Neuronal stem cell (in vitro differentiated cells): ENCODE measurements around the gene NOP53.

Source experiments
- DNase-seq: peaks from one replicate; pipeline ENCODE4 v3.0.0-alpha.2; 2013; ENCODE audit warnings: low spot score
- H2AFZ ChIP-seq: one replicate; pipeline ENCODE4 v1.6.1; 2013; ENCODE audit warnings: mild to moderate bottlenecking, low read length, inconsistent platforms
- H2AK5ac ChIP-seq: 2 replicates; pipeline ENCODE4 v1.6.1; 2013; ENCODE audit warnings: low read depth, mild to moderate bottlenecking, inconsistent platforms, low read length, moderate library complexity, mixed read lengths
- H2BK120ac ChIP-seq: 2 replicates; pipeline ENCODE4 v1.6.1; 2013; ENCODE audit warnings: low read depth, mild to moderate bottlenecking, inconsistent platforms, low read length, moderate library complexity, mixed read lengths
- H2BK12ac ChIP-seq: one replicate; pipeline ENCODE4 v1.6.1; 2013; ENCODE audit warnings: low read length, inconsistent platforms
- H2BK15ac ChIP-seq: 2 replicates; pipeline ENCODE4 v1.6.1; 2013; ENCODE audit warnings: mild to moderate bottlenecking, low read length, inconsistent platforms, mixed read lengths
- H2BK5ac ChIP-seq: one replicate; pipeline ENCODE4 v1.6.1; 2013; ENCODE audit warnings: inconsistent platforms, mild to moderate bottlenecking, low read length, moderate library complexity
- H3K14ac ChIP-seq: one replicate; pipeline ENCODE4 v1.6.1; 2013; ENCODE audit warnings: low read length, inconsistent platforms
- H3K18ac ChIP-seq: 2 replicates; pipeline ENCODE4 v1.6.1; 2013; ENCODE audit warnings: low read length, inconsistent platforms
- H3K23ac ChIP-seq: 2 replicates; pipeline ENCODE4 v1.6.1; 2013; ENCODE audit warnings: low read depth, mild to moderate bottlenecking, mixed read lengths, low read length, inconsistent platforms; ENCODE audit not compliant: poor library complexity
- H3K27ac ChIP-seq: replicated peaks from 3 replicates; pipeline ENCODE4 v1.5.1; 2013; ENCODE audit warnings: low read length, inconsistent platforms
- H3K27me3 ChIP-seq, 3 experiments: 2 replicates each; pipeline ENCODE4 v1.6.1; 2013; ENCODE audit warnings: low read length in 3 of 3, mild to moderate bottlenecking in 2 of 3, inconsistent platforms in 1 of 3, low read depth in 1 of 3, mixed read lengths in 1 of 3, moderate library complexity in 1 of 3; ENCODE audit not compliant: control insufficient read depth in 3 of 3, insufficient read depth in 3 of 3
- H3K36me3 ChIP-seq, 2 donors: replicated peaks in 1 of 2; 2 replicates each; pipeline ENCODE4 v1.6.1; 2013; ENCODE audit warnings: low read length in 2 of 2; ENCODE audit not compliant: control insufficient read depth in 2 of 2, insufficient read depth in 2 of 2
- H3K4ac ChIP-seq: 2 replicates; pipeline ENCODE4 v1.6.1; 2013; ENCODE audit warnings: inconsistent platforms, mild to moderate bottlenecking, low read length, moderate library complexity
- H3K4me1 ChIP-seq, 2 donors: 1 replicate in 1 of 2; 2 replicates in 1 of 2; pipeline ENCODE4 v1.6.1; 2013; ENCODE audit warnings: low read length in 2 of 2, low read depth in 1 of 2; ENCODE audit not compliant: control insufficient read depth in 2 of 2, insufficient read depth in 1 of 2
- H3K4me2 ChIP-seq: one replicate; pipeline ENCODE4 v1.6.1; 2013; ENCODE audit warnings: mild to moderate bottlenecking, low read length, inconsistent platforms; ENCODE audit not compliant: insufficient read depth, poor library complexity, severe bottlenecking
- H3K4me3 ChIP-seq, 2 donors: 2 replicates each; pipeline ENCODE4 v1.5.1; 2013; ENCODE audit warnings: low read length in 2 of 2, mild to moderate bottlenecking in 2 of 2, inconsistent platforms in 1 of 2, moderate library complexity in 1 of 2
- H3K79me1 ChIP-seq: one replicate; pipeline ENCODE4 v1.6.1; 2013; ENCODE audit warnings: low read depth, mild to moderate bottlenecking, inconsistent platforms, low read length, moderate library complexity
- H3K9ac ChIP-seq: one replicate; pipeline ENCODE4 v1.6.1; 2013; ENCODE audit warnings: mild to moderate bottlenecking, low read depth, low read length, inconsistent platforms; ENCODE audit not compliant: poor library complexity
- H3K9me3 ChIP-seq, 2 donors: replicated peaks in 1 of 2; 2 replicates each; pipeline versions ENCODE3 to v1.6.1; 2013; ENCODE audit warnings: low read length in 2 of 2, mild to moderate bottlenecking in 2 of 2, inconsistent platforms in 1 of 2, low read depth in 1 of 2, mixed read lengths in 1 of 2, moderate library complexity in 1 of 2; ENCODE audit not compliant: control insufficient read depth in 2 of 2, insufficient read depth in 1 of 2
- H4K8ac ChIP-seq: one replicate; pipeline ENCODE4 v1.6.1; 2013; ENCODE audit warnings: low read depth, mild to moderate bottlenecking, inconsistent platforms, low read length, moderate library complexity
- H4K91ac ChIP-seq: one replicate; pipeline ENCODE4 v1.6.1; 2013; ENCODE audit warnings: low read length, low read depth, mild to moderate bottlenecking, inconsistent platforms; ENCODE audit not compliant: poor library complexity
- WGBS, 2 donors: extraction: QIAGEN DNeasy Blood & Tissue Kit; methylation state at CpG; one replicate each; pipeline ENCODE4 v1.1.7; 2013; ENCODE audit warnings: missing lambda C conversion rate in 2 of 2, mixed read lengths in 1 of 2; ENCODE audit not compliant: insufficient read length in 2 of 2, insufficient replicate concordance in 1 of 2; ENCODE audit errors: extremely low coverage in 2 of 2; 5-methylcytosine and 5-hydroxymethylcytosine counted together

NOP53 gene

DNA sequence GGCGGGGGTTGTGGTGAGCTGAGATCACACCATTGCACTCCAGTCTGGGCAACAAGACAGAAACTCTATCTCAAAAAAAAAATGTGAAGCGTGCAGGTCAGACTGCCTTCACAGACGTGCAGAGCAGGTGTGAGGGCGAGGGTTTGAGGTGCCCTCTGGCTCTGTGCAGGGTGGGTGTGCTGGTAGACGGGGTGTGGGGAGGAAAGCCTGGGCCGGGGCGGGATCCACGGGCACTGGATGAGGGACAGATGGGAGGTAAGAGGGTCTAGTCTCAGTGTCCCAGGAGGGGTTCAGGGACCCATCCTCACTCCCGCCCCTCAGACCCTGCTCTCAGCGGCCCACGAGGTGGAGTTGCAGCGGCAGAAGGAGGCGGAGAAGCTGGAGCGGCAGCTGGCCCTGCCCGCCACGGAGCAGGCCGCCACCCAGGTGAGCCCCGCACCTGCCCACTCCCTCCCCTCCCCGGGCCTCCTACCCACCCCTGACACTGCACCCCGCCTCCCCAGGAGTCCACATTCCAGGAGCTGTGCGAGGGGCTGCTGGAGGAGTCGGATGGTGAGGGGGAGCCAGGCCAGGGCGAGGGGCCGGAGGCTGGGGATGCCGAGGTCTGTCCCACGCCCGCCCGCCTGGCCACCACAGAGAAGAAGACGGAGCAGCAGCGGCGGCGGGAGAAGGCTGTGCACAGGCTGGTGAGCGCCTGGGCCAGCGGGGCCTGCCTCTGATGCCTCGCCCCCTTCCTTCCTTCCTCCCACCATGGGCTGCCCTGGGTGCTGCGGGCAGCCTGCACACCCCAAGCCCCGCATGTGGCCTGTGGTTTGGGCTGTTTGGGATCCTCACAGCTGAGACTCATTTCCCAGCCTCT, 9.1 kb downstream of the NOP53 start:
- Histone ChIP-seq H3K23ac (no peak overlapping the region), H3K9me3 (peaks cover 0 to 2% of the 10 kb centered on the region in 2 donors), H4K91ac (no peak overlapping the region), H3K4me1 (no peaks in the 10 kb centered on the region), H3K18ac (no peak overlapping the region), H2BK12ac (no peak overlapping the region), H3K9ac (no peak overlapping the region), H3K14ac (no peak overlapping the region), H3K27me3 (no peaks in the 10 kb centered on the region), H3K36me3 (peaks cover 63 to 95% of the 10 kb centered on the region in 2 donors), H2AFZ (no peak overlapping the region), H2BK5ac (no peak overlapping the region), H2AK5ac (no peak overlapping the region), H3K4ac (no peak overlapping the region), H2BK15ac (no peak overlapping the region), H3K27ac (no peak overlapping the region), H3K4me2 (no peak overlapping the region), H4K8ac (no peak overlapping the region), H2BK120ac (no peak overlapping the region), H3K4me3 (no peak overlapping the region), H3K79me1 (peaks cover 12% of the 10 kb centered on the region)
- DNase-seq: no peak
- no CpG with 5 or more reads among the region's 37 CpGs for WGBS, 2 donors

DNA sequence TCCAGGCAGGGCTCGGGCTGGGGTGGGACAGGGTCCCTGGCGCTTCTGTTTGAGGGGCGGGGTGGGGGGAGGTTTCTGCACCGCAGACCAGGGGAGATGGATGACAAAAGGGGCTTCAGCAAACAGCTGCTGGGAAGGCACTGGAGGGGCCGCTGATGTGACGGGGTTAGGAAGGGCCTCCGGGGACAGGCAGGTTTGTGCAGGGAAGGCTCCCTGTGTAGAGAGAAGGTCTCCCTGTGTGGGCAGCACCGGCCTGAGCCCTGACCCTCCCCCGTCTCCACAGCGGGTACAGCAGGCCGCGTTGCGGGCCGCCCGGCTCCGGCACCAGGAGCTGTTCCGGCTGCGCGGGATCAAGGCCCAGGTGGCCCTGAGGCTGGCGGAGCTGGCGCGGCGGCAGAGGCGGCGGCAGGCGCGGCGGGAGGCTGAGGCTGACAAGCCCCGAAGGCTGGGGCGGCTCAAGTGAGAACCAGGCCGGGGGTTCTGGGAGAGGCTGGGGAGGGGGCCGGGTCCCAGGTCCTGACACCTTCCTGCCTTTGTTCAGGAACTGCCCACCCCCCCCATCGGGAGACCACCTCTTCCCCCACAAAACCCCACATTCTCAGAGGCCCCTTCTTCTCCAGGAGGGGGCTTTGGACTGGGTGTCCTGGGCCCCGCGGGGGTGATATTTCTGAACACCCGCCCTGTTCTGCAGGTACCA, 9.9 kb downstream of the NOP53 start:
- Histone ChIP-seq H3K9ac (no peak overlapping the region), H3K4ac (no peak overlapping the region), H3K4me3 (no peak overlapping the region), H4K91ac (no peak overlapping the region), H3K4me1 (no peaks in the 10 kb centered on the region), H2BK120ac (no peak overlapping the region), H2BK5ac (no peak overlapping the region), H3K9me3 (peaks cover 0 to 2% of the 10 kb centered on the region in 2 donors), H3K36me3 (peaks cover 58 to 87% of the 10 kb centered on the region in 2 donors), H3K27me3 (no peaks in the 10 kb centered on the region), H2BK12ac (no peak overlapping the region), H3K14ac (no peak overlapping the region), H3K18ac (no peak overlapping the region), H3K27ac (no peak overlapping the region), H3K4me2 (no peak overlapping the region), H2AK5ac (no peak overlapping the region), H2AFZ (no peak overlapping the region), H4K8ac (peak overlapping the region; percentile 17), H3K23ac (no peak overlapping the region), H2BK15ac (no peak overlapping the region), H3K79me1 (peaks cover 8% of the 10 kb centered on the region)
- WGBS, 2 donors: no CpG with 5 or more reads among the region's 36 CpGs
- DNase-seq: no peak

DNA sequence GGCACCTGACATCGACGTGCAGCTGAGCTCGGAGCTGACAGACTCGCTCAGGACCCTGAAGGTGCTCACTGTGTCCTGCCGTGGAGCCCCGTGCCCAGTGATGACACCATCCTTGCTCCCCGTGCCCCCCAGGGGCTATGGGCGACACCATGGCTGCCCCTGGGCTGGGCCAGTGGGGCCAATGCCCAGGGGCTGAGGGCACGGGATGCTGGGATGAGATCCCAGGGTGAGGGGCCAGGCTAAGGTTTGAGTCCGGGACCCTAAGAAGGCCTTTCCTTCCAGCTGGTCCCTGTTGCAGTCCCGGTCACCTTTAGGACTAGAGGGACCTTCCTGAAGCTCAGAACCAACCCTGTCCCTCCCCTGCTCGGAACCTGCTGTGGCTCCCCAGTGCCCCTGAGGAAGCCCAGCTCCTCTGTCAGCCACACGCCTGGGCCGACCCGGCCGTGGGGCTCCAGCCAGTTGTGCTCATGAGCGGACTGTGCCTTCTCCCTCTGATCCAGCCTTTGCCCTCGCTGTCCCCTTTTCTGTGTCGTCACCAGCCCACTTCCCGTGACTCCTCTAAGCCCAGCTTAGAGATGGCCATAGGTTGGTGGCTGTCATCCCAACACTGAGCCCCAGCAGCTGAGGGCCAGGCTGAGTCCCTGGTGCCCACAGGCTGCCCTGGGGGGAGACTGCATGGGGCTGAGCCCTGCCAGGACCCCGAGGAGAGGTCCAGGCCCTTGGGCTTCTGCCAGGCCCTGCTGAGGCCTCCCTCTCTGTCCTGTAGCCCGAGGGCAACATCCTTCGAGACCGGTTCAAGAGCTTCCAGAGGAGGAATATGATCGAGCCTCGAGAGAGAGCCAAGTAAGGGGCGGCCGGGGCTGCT, 10.6 kb downstream of the NOP53 start:
- Histone ChIP-seq H4K91ac (no peak overlapping the region), H2BK120ac (no peak overlapping the region), H3K79me1 (peaks cover 3% of the 10 kb centered on the region), H2AFZ (no peak overlapping the region), H3K27ac (no peak overlapping the region), H3K27me3 (no peaks in the 10 kb centered on the region), H3K9ac (no peak overlapping the region), H3K36me3 (peaks cover 51 to 80% of the 10 kb centered on the region in 2 donors), H3K4me1 (no peaks in the 10 kb centered on the region), H3K23ac (peak overlapping the region; percentile 80), H2BK12ac (no peak overlapping the region), H3K4me2 (no peak overlapping the region), H2AK5ac (no peak overlapping the region), H2BK15ac (no peak overlapping the region), H3K9me3 (peaks cover 0 to 2% of the 10 kb centered on the region in 2 donors), H3K18ac (no peak overlapping the region), H3K14ac (no peak overlapping the region), H3K4ac (no peak overlapping the region), H4K8ac (no peak overlapping the region), H3K4me3 (peak overlapping the region in 1 of 2 donors; percentile 44), H2BK5ac (no peak overlapping the region)
- WGBS, 2 donors: no CpG with 5 or more reads among the region's 28 CpGs
- DNase-seq: no peak
